Gastroesophageal sphincter (tissue), 4 donors: ENCODE measurements around the gene XYLB. TPM values are rescaled to one million over a fixed set of nuclear protein-coding genes. Genes with fewer than 3 reads are reported as not detected.

Source experiments
- ATAC-seq: fragments of 150-250 bp; one replicate; pipeline ENCODE4 v1.9.1; 2016; ENCODE audit warnings: mild to moderate bottlenecking, moderate library complexity
- H3K27ac ChIP-seq, 4 donors: fragments of 200-600 bp; sonication (generic) in 3 of 4; 1 replicate in 3 of 4; 2 replicates in 1 of 4; pipeline ENCODE4 v1.5.1; 2016 to 2019
- H3K27me3 ChIP-seq: fragments of 200-600 bp; sonication (generic); one replicate; pipeline ENCODE4 v1.5.1; 2019
- H3K36me3 ChIP-seq, 2 donors: fragments of 200-600 bp; sonication (generic); one replicate each; pipeline ENCODE4 v1.5.1; 2019; ENCODE audit warnings: control low read depth in 1 of 2
- H3K4me1 ChIP-seq, 3 donors: fragments of 200-600 bp; sonication (generic); 1 replicate in 2 of 3; 2 replicates in 1 of 3; pipeline ENCODE4 v1.5.1; 2016 to 2019; ENCODE audit warnings: control low read depth in 2 of 3
- H3K4me3 ChIP-seq, 2 donors: fragments of 200-600 bp; sonication (generic); one replicate each; pipeline ENCODE4 v1.5.1; 2019; ENCODE audit warnings: mild to moderate bottlenecking in 1 of 2, moderate library complexity in 1 of 2
- H3K9me3 ChIP-seq, 3 donors: fragments of 200-600 bp; sonication (generic); one replicate each; pipeline ENCODE4 v1.5.1; 2017 to 2019; ENCODE audit warnings: control low read depth in 2 of 3
- EP300 ChIP-seq: sonication (generic); formaldehyde crosslinking; IDR thresholded peaks from one replicate; pipeline ENCODE4 v1.6.1; 2017; ENCODE audit warnings: antibody characterized with exemption, mild to moderate bottlenecking
- POLR2A ChIP-seq, 2 donors: fragments of 450-650 bp; IDR thresholded peaks; one replicate each; pipeline ENCODE4 v1.6.1; 2017; ENCODE audit warnings: antibody characterized with exemption in 2 of 2, mild to moderate bottlenecking in 2 of 2, moderate library complexity in 1 of 2
- POLR2AphosphoS5 ChIP-seq: sonication (generic); formaldehyde crosslinking; IDR thresholded peaks from one replicate; pipeline ENCODE4 v1.6.1; 2017; ENCODE audit warnings: antibody characterized with exemption
- WGBS, 2 donors: methylation state at CpG; one replicate each; pipeline ENCODE4 v1.1.5; 2018; ENCODE audit warnings: low coverage in 1 of 2; 5-methylcytosine and 5-hydroxymethylcytosine counted together
- total RNA-seq, 4 donors: library from RNA; depleted of rRNA; stranded (reverse); fragments of >200 nt; gene quantifications; one replicate each; pipeline ENCODE4 v1.1.0, GENCODE V29; 2016
- TF ChIP-seq, protein P1 (sequence below), 4 experiments: fragments of 200-600 bp in 2 of 4; fragments of 450-650 bp in 2 of 4; sonication (generic) in 1 of 4; IDR thresholded peaks; one replicate each; pipeline ENCODE4 v1.5.1; 2017 to 2019; ENCODE audit warnings: antibody characterized with exemption in 4 of 4, mild to moderate bottlenecking in 2 of 4, moderate library complexity in 2 of 4

XYLB gene
- total RNA-seq, 4 donors from 2014 or later, result 0.87 to 2.2 (median 1.8) TPM

DNA sequence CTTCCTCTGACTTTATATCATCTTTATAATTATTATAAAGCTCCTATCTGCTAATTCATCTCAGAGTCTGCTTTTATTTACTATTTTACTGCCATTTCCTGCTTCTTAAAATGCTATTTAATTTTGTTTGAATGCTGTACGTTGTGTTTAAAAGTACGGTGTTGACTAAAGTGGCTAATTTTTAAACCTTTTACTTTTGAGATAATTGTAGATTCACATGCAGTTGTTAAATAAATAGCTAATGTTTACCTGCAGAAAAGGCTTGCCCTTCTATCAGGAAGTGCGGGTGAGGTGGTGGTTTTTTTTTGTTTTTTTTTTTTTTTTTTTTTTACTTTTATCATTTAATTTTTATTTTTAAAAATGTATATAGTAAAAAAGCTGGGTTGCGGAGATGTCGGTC lies 41.3 kb downstream of the XYLB start:
- Histone ChIP-seq H3K27ac (no peak overlapping the region), H3K27me3 (no peaks in the 10 kb centered on the region), H3K36me3 (peaks cover 0 to 60% of the 10 kb centered on the region in 2 donors), H3K4me1 (no peaks in the 10 kb centered on the region), H3K9me3 (peaks cover 0 to 26% (median 0%) of the 10 kb centered on the region in 3 donors), H3K4me3 (no peak overlapping the region)
- no peak for ATAC-seq
- 98% methylated on average over 5 of the region's 5 CpGs for WGBS, 2 donors
- TF ChIP-seq POLR2AphosphoS5 (no peak), EP300 (no peak), POLR2A (IDR thresholded peaks at IDR 0.05) (no peak)
- TF ChIP-seq, protein P1, sequence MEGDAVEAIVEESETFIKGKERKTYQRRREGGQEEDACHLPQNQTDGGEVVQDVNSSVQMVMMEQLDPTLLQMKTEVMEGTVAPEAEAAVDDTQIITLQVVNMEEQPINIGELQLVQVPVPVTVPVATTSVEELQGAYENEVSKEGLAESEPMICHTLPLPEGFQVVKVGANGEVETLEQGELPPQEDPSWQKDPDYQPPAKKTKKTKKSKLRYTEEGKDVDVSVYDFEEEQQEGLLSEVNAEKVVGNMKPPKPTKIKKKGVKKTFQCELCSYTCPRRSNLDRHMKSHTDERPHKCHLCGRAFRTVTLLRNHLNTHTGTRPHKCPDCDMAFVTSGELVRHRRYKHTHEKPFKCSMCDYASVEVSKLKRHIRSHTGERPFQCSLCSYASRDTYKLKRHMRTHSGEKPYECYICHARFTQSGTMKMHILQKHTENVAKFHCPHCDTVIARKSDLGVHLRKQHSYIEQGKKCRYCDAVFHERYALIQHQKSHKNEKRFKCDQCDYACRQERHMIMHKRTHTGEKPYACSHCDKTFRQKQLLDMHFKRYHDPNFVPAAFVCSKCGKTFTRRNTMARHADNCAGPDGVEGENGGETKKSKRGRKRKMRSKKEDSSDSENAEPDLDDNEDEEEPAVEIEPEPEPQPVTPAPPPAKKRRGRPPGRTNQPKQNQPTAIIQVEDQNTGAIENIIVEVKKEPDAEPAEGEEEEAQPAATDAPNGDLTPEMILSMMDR (IDR thresholded peaks at IDR 0.05), result no peak

DNA sequence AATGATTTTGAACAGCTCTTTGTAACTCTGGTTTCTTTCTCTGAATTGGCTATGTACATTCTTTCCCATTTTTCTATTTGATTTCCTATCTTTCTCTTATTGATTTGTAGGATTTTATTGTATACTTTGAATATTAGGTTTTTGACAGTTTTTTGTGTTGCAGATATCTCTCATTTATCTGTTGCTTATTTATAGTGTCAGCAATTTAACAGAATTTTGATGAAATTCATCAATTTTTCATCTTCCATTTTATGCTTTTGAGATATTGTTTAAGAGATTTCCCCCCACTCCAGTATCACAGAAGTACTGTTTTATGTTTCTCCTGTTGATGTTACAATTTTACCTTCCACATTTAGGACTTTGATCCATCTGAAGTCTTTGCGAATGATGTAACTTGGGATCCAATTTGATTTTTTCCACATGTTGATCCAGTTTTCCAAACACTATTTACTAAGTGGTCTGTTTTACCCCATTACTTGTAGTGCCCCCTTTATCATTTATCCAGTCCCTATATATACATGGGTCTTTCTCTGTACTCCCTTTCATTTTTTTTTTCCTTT lies 46.1 kb downstream of the XYLB start:
- TF ChIP-seq POLR2A (IDR thresholded peaks at IDR 0.05) (no peak), EP300 (no peak), POLR2AphosphoS5 (no peak)
- TF ChIP-seq, protein P1 (IDR thresholded peaks at IDR 0.05), result no peak
- H3K36me3 ChIP-seq, result peaks cover 0 to 60% of the 10 kb centered on the region in 2 donors

DNA sequence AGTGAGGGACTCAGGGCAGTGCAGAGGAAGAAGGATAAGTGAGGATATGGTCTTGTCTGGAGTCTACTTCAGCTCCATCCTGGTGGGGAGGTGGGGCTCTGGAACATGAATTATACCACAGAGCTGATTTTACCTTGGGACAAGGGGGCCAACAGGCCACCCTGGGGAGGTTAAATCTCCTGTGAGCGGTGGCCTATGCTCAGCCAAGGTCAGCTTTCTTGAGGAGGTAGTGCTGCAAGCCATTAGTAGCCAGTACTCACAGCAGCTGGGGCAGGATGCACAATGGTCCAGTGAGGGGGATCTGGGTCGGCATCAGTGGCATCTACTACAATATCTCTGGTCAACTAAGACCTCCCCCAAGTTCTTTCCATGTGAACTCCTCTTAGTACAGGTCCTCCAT lies 49.7 kb downstream of the XYLB start:
- TF ChIP-seq, protein P1 (IDR thresholded peaks at IDR 0.05), result no peak
- TF ChIP-seq POLR2AphosphoS5, result no peak
- no peak for TF ChIP-seq EP300
- no peak for TF ChIP-seq POLR2A (IDR thresholded peaks at IDR 0.05)
- Histone ChIP-seq H3K36me3 (peaks cover 0 to 84% of the 10 kb centered on the region in 2 donors), H3K27me3 (no peaks in the 10 kb centered on the region), H3K4me1 (no peaks in the 10 kb centered on the region), H3K4me3 (no peak overlapping the region), H3K27ac (no peak overlapping the region), H3K9me3 (no peaks in the 10 kb centered on the region)
- WGBS, 2 donors, result 80% methylated on average over 1 of the region's 2 CpGs; no CpG with 5 or more reads in 1 of the 2 donors
- no peak for ATAC-seq

More for the DNA sequence above, 46.1 kb downstream of the XYLB start:
- no peak for ATAC-seq
- H3K27ac ChIP-seq, result no peak overlapping the region
- peaks cover 0 to 4% (median 0%) of the 10 kb centered on the region in 3 donors for H3K9me3 ChIP-seq
- WGBS, 2 donors, result 88 to 100% methylated on average over 1 of the region's 1 CpG
- H3K4me3 ChIP-seq, result no peak overlapping the region
- no peaks in the 10 kb centered on the region for H3K27me3 ChIP-seq
- no peaks in the 10 kb centered on the region for H3K4me1 ChIP-seq

DNA sequence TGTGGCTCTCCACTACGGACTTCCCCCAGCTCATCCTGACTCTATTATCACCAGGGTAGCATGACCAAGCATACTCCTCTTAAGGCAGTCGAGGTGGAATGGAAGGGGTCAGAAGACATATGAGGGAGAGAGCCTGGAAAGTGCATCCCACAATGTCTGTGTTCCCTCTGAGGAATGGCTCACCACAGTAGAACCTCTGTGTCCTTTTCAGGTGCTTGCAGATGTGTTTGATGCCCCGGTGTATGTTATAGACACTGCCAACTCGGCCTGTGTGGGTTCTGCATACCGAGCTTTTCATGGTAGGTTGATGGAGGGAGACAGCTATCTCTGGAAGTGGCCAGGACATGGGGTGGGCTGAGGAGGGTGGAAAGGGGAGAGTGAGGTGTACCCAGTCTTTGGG lies 50.3 kb downstream of the XYLB start:
- ATAC-seq, result no peak
- no peaks in the 10 kb centered on the region for H3K27me3 ChIP-seq
- peaks cover 0 to 84% of the 10 kb centered on the region in 2 donors for H3K36me3 ChIP-seq
- no peaks in the 10 kb centered on the region for H3K4me1 ChIP-seq
- no peak overlapping the region for H3K4me3 ChIP-seq
- WGBS, 2 donors, result 100% methylated on average over 1 of the region's 5 CpGs; no CpG with 5 or more reads in 1 of the 2 donors
- no peaks in the 10 kb centered on the region for H3K9me3 ChIP-seq
- TF ChIP-seq, protein P1 (IDR thresholded peaks at IDR 0.05), result no peak
- TF ChIP-seq POLR2A (IDR thresholded peaks at IDR 0.05) (no peak), POLR2AphosphoS5 (no peak), EP300 (no peak)
- no peak overlapping the region for H3K27ac ChIP-seq

DNA sequence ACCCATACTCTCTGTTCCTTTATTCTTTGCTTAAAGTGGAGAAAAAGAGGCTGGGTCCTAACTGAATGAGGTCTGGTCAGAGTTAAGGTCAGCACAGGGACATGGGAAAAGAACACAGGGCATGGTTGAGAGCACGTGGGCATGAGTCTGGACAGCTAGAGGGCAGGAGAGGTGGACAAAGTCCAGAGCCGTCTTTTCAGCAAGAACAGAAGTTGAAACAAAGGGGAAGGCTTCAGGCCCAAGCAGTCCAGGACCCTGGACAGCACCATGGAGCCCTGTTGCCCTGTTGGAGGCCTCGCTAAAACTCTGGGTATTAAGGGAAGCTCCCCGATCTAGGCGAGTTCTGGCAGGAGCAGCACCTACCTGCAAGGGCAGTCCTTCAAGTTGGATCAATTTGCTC lies 50.7 kb downstream of the XYLB start:
- H3K4me1 ChIP-seq, result no peaks in the 10 kb centered on the region
- TF ChIP-seq POLR2A (IDR thresholded peaks at IDR 0.05), result no peak
- H3K27me3 ChIP-seq, result no peaks in the 10 kb centered on the region
- 37 to 41% methylated on average over 3 to 5 of the region's 5 CpGs for WGBS, 2 donors
- H3K27ac ChIP-seq, result no peak overlapping the region
- no peak overlapping the region for H3K4me3 ChIP-seq
- H3K9me3 ChIP-seq, result no peaks in the 10 kb centered on the region
- ATAC-seq, result no peak
- H3K36me3 ChIP-seq, result peaks cover 0 to 84% of the 10 kb centered on the region in 2 donors
